ENCODE data around the gene PHLPP2. TPM values are rescaled to one million over a fixed set of nuclear protein-coding genes. Genes with fewer than 3 reads are reported as not detected.

Gene PHLPP2
- total RNA-seq, 1 experiment from 2014 or later, result 3.0 TPM

DNA sequence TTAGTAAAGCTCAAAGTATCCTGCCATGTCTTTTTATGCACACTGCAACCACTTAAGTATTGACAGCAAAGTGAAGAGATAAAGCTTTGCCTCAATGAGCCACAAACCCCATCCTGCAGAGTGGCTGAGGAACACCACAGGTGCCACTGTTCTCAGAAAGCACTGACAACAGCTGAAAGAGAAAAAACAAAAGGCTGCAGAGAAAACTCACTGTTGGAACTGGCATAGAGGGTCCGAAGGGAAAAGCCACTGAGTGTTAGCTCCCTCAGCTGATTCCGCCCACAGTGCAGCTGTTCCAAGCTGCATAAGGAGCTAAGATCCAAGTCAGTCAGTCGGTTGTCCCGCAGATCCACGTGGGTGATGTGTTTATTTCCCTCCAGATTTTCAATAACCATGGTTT, 48.3 kb downstream of the PHLPP2 start:
- in situ Hi-C loops (cut with HindIII; ENCODE audit: low pct_unique_long_range_greater_than_20kb, low sequenced_read_pairs), result no loop called here
- no peak for DNase-seq (ENCODE audit: low read depth, low spot score)

- no peak for DNase-seq (ENCODE audit: low read depth, low spot score)
- in situ Hi-C loops (cut with HindIII; ENCODE audit: low pct_unique_long_range_greater_than_20kb, low sequenced_read_pairs), result no loop called here
Observed at GRCh38 chr16:71675380-71675779, 49.1 kb downstream of the PHLPP2 start.

- in situ Hi-C loops (cut with HindIII; ENCODE audit: low pct_unique_long_range_greater_than_20kb, low sequenced_read_pairs), result no loop called here
- no peak for DNase-seq (ENCODE audit: low read depth, low spot score)
Observed at GRCh38 chr16:71674229-71674628, 50.3 kb downstream of the PHLPP2 start.

- in situ Hi-C loops (cut with HindIII; ENCODE audit: low pct_unique_long_range_greater_than_20kb, low sequenced_read_pairs), result no loop called here
- DNase-seq (ENCODE audit: low read depth, low spot score), result no peak
Observed at GRCh38 chr16:71673582-71673973, 50.9 kb downstream of the PHLPP2 start.

DNA sequence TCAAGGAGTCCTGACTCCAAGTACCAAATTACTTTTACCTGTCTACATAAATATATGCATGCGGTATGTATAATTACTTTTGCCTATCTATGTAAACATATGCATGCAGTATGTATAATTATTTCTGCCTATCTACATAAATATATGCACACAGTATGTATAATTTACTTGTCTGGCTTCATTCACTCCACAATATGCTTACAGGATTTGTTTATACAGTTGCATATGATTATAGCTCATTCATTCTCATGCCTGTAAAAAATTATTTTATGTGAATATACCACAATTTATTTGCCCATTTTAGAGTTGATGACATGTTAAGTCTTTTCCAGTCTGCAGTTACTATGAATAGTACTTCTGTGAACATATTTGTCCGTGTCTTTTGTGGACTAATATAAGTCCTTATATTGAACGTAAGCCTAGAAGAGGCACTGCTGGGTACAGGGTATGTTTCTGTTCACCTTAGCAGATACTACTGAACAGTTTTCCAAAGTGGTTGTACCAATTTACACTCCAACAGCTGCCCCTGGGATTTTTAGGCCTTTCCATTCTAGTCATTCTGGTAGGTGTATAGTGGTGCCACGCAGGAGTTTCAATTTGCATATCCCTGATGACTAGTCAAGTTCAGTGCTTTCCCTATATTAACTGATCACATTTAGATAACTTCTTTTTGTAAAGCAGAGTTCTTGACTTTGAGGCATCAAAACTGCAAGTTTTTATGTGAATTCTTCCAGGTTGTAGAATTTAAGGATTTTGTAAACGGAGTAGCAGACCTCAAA, 51.5 kb downstream of the PHLPP2 start:
- DNase-seq (ENCODE audit: low read depth, low spot score), result no peak
- in situ Hi-C loops (cut with HindIII; ENCODE audit: low pct_unique_long_range_greater_than_20kb, low sequenced_read_pairs), result no loop called here

- in situ Hi-C loops (cut with HindIII; ENCODE audit: low pct_unique_long_range_greater_than_20kb, low sequenced_read_pairs), result no loop called here
- DNase-seq (ENCODE audit: low read depth, low spot score), result no peak
Observed at GRCh38 chr16:71672125-71672524, 52.4 kb downstream of the PHLPP2 start.

- in situ Hi-C loops (cut with HindIII; ENCODE audit: low pct_unique_long_range_greater_than_20kb, low sequenced_read_pairs), result no loop called here
- DNase-seq (ENCODE audit: low read depth, low spot score), result no peak
Observed at GRCh38 chr16:71671165-71671564, 53.3 kb downstream of the PHLPP2 start.

GRCh38 chr16:71670537-71670936, 54.0 kb downstream of the PHLPP2 start:
- no peak for DNase-seq (ENCODE audit: low read depth, low spot score)
- in situ Hi-C loops (cut with HindIII; ENCODE audit: low pct_unique_long_range_greater_than_20kb, low sequenced_read_pairs), result no loop called here

DNA sequence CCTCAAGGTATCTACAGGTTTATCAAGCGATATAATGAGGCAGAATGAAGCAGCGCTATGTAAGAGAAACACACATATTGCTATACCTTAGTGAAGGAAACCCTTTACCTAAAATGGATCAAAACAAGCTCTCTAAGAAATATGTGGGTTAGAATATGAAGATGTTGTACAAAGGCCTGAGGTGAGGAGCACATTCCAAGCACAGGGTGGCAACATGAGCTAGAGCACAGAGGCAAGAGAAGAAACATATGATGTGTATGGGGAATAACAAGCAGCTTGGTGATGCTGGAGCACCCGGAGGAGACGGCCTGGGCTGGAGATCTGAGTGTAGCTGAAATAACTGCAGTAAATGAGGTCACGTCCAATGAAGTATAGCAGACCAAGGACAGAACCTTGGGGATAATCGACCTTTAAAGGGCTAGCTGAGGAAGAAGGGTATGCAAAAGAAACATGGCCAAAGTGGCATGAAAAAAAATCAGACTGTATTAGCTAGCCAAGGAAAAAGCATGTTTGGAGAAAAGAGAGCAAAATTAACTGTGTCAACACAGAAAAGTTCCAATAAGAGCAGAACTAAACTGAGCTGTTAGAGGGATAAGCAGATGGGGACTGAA, 54.5 kb downstream of the PHLPP2 start:
- in situ Hi-C loops (cut with HindIII; ENCODE audit: low pct_unique_long_range_greater_than_20kb, low sequenced_read_pairs), result no loop called here
- DNase-seq (ENCODE audit: low read depth, low spot score), result no peak

DNA sequence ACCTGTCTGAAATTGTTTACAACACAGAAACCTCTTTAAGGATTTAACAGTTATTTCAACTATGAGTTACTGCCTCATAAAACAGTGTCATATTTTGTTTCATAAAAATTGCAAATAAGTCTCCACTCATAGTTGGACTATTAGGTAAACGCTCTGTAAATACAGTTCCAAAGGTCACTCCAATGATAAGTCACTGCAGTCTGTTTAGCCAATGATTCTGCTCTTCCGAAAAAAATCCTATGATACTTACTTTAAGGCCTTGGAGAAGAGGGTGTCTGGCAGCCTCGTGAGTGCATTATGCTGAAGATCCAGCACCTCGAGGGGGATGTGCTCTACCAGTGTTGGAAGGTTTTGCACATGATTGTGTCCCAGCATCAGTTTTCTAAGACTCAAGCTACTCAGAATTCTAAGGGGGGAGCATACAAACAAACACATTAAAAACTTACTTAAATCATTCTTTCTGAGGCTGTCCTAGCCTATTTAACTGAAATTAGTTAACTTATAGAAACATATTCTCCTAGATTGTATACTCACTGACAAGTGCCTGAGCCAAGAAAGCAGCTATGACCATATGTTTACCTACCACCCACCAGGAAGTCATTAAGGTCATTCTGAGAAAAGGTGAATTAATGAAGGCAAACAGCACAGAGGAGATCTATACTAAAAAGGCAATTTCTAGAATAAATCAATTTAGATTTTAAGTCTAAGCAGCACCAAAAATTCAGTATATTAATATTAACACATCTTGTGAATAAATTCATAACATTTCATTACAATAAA, 57.4 kb downstream of the PHLPP2 start:
- in situ Hi-C loops (cut with HindIII; ENCODE audit: low pct_unique_long_range_greater_than_20kb, low sequenced_read_pairs), result no loop called here
- DNase-seq (ENCODE audit: low read depth, low spot score), result no peak

- in situ Hi-C loops (cut with HindIII; ENCODE audit: low pct_unique_long_range_greater_than_20kb, low sequenced_read_pairs), result no loop called here
Observed at GRCh38 chr16:71666264-71666663, 58.2 kb downstream of the PHLPP2 start.

GRCh38 chr16:71659471-71659870, 65.0 kb downstream of the PHLPP2 start:
- in situ Hi-C loops (cut with HindIII; ENCODE audit: low pct_unique_long_range_greater_than_20kb, low sequenced_read_pairs), result no loop called here
- no peak for DNase-seq (ENCODE audit: low read depth, low spot score)

More at GRCh38 chr16:71666264-71666663, 58.2 kb downstream of the PHLPP2 start:
- no peak for DNase-seq (ENCODE audit: low read depth, low spot score)

- in situ Hi-C loops (cut with HindIII; ENCODE audit: low pct_unique_long_range_greater_than_20kb, low sequenced_read_pairs), result no loop called here
- no peak for DNase-seq (ENCODE audit: low read depth, low spot score)
Observed at GRCh38 chr16:71658771-71659170, 65.7 kb downstream of the PHLPP2 start.

DNA sequence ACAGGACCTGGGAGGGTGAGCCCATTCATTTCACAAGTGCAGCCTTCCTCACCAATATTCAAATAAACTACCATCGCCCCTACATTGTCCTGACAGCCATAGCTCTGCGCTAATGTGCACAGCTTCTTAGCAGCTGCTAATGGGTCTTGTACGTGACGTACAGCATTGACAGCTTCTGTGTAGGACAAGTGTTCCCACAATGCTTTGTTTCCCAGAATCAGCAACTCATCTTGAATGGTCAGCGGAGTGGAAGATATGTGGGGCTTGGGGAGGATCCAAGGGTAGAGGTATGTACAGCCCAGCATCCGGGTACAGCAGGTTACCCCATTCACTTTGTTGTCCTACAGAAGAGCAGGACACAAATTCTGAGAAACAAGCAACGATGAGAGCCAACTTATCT, 74.8 kb downstream of the PHLPP2 start:
- in situ Hi-C loops (cut with HindIII; ENCODE audit: low pct_unique_long_range_greater_than_20kb, low sequenced_read_pairs), result no loop called here
- DNase-seq (ENCODE audit: low read depth, low spot score), result no peak

DNA sequence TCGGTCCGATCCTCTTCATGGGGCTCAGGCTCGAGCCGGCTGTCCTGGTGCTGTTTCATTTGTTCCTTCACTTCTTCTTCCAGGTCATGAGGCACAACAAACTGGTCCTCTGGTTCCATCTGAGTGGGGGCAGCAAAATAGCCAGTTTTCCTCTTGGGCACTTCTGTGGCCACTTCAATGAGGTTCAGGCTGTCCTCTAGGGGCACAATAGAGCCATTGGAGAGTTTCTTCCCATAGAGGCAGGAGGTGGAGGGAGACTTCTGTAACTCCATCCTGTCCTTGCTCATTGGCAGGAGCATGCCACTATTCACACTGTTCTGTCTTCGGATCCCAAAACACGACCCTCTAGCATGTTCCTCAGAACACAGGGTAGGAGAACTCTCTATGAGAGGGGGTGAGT, 75.6 kb downstream of the PHLPP2 start:
- DNase-seq (ENCODE audit: low read depth, low spot score), result peak; percentile 46

GRCh38 chr16:71648162-71648561, 76.3 kb downstream of the PHLPP2 start:
- in situ Hi-C loops (cut with HindIII; ENCODE audit: low pct_unique_long_range_greater_than_20kb, low sequenced_read_pairs), result no loop called here
- DNase-seq (ENCODE audit: low read depth, low spot score), result no peak

More for the DNA sequence above, 75.6 kb downstream of the PHLPP2 start:
- in situ Hi-C loops (cut with HindIII; ENCODE audit: low pct_unique_long_range_greater_than_20kb, low sequenced_read_pairs), result no loop called here

DNA sequence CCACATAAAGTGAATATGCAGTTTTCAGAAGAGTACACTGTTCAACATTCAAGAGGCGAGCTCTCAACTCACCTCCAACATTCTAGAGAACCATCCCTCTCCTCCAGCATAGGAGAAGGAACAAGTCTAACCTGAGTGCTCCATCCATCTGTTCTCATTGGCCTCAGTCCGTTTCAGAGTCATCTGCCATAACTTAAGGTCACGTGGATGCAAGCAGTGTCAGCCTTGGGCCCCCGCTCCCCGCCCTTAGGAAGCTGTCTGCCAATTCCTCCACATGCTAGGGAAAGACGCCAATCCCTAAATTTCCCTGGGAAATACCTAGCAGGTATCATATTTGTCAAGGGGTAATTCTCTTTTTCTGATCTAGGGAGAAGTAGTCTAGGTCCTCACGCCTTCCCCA, 77.1 kb downstream of the PHLPP2 start:
- DNase-seq (ENCODE audit: low read depth, low spot score), result no peak
- in situ Hi-C loops (cut with HindIII; ENCODE audit: low pct_unique_long_range_greater_than_20kb, low sequenced_read_pairs), result no loop called here

GRCh38 chr16:71645450-71645849, 79.1 kb downstream of the PHLPP2 start:
- in situ Hi-C loops (cut with HindIII; ENCODE audit: low pct_unique_long_range_greater_than_20kb, low sequenced_read_pairs), result no loop called here
- DNase-seq (ENCODE audit: low read depth, low spot score), result peak; percentile 70

- no peak for DNase-seq (ENCODE audit: low read depth, low spot score)
- in situ Hi-C loops (cut with HindIII; ENCODE audit: low pct_unique_long_range_greater_than_20kb, low sequenced_read_pairs), result no loop called here
Observed at GRCh38 chr16:71637398-71637797, 87.1 kb downstream of the PHLPP2 start.
